Erythroblast (primary cell): ENCODE results near the gene SERINC5.

ENCODE experiments used
- GATA1 ChIP-seq: IDR thresholded peaks from 2 replicates; pipeline ENCODE4 v1.6.1; 2011; ENCODE audit warnings: low read depth, mild to moderate bottlenecking, control low read depth, low read length, moderate library complexity
- POLR2A ChIP-seq: IDR thresholded peaks from 2 replicates; pipeline ENCODE4 v1.6.1; 2011; ENCODE audit warnings: mild to moderate bottlenecking, low read length

DNA sequence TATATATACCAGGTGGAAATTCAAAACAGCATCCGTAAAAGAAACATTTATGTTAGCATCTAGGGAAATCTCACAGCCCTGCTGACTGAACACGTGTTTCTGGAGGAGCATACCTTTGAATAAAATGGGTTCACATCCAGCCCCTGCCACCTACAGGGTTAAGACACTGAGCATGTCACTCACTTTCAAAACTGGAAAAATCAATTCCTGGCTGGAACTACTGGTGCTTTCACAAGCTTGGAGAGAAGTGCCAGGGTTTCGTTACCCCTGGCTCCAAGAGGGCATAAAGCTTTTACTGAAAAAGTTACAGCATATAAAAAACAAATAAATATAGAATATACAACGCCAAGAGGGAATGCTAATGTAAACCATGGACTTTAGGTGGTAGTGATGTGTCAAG lies 48.0 kb downstream of the SERINC5 start:
- TF ChIP-seq POLR2A (no peak), GATA1 (no peak)
